ENCODE data around the gene EXTL1. TPM values are rescaled to one million over a fixed set of nuclear protein-coding genes. Genes with fewer than 3 reads are reported as not detected.
"Not testable (repeated sequence)": the region's sequence is repeated elsewhere in the genome, so short reads cannot be mapped to it uniquely, and the experiment has no call there.

Gene EXTL1
- total RNA-seq, 4 donors from 2014 or later, result not detected

- no peaks in the 10 kb centered on the region for H3K27me3 ChIP-seq
- peaks cover 4 to 97% (median 14%) of the 10 kb centered on the region in 3 donors for H3K36me3 ChIP-seq
- no peak for TF ChIP-seq CTCF (IDR thresholded peaks at IDR 0.05)
- no peak for TF ChIP-seq POLR2A (IDR thresholded peaks at IDR 0.05)
- 73 to 97% methylated on average over 2 of the region's 2 CpGs for WGBS, 2 donors
- no peak for DNase-seq
- no peaks in the 10 kb centered on the region for H3K9me3 ChIP-seq
- intact Hi-C loops (cut with DNase I), result no loop called here
- H3K4me1 ChIP-seq, result no peaks in the 10 kb centered on the region
- H3K4me3 ChIP-seq, result no peak overlapping the region
- no peak overlapping the region for H3K27ac ChIP-seq
These were observed 43.2 kb upstream of the EXTL1 start for GRCh38 chr1:25978403-25978802.

GRCh38 chr1:25979210-25979609 lies 42.4 kb upstream of the EXTL1 start:
- H3K27ac ChIP-seq, result no peak overlapping the region
- TF ChIP-seq CTCF (IDR thresholded peaks at IDR 0.05) (no peak), POLR2A (IDR thresholded peaks at IDR 0.05) (no peak)
- peaks cover 4 to 97% (median 10%) of the 10 kb centered on the region in 3 donors for H3K36me3 ChIP-seq
- H3K4me3 ChIP-seq, result no peak overlapping the region
- H3K9me3 ChIP-seq, result no peaks in the 10 kb centered on the region
- intact Hi-C loops (cut with DNase I), result no loop called here
- WGBS, 2 donors, result 81 to 93% methylated on average over 6 to 7 of the region's 7 CpGs
- H3K4me1 ChIP-seq, result no peaks in the 10 kb centered on the region
- DNase-seq, result no peak
- H3K27me3 ChIP-seq, result no peaks in the 10 kb centered on the region

- 93 to 100% methylated on average over 1 of the region's 1 CpG for WGBS, 2 donors
- TF ChIP-seq CTCF (IDR thresholded peaks at IDR 0.05) (no peak), POLR2A (IDR thresholded peaks at IDR 0.05) (no peak)
- intact Hi-C loops (cut with DNase I), result no loop called here
These were observed 36.4 kb upstream of the EXTL1 start for GRCh38 chr1:25985171-25985570.

GRCh38 chr1:25985670-25986069 lies 35.9 kb upstream of the EXTL1 start:
- Histone ChIP-seq H3K27me3 (no peaks in the 10 kb centered on the region), H3K4me1 (no peaks in the 10 kb centered on the region), H3K36me3 (peaks cover 0 to 98% (median 11%) of the 10 kb centered on the region in 3 donors), H3K27ac (no peak overlapping the region), H3K4me3 (no peak overlapping the region), H3K9me3 (no peaks in the 10 kb centered on the region)
- TF ChIP-seq CTCF (IDR thresholded peaks at IDR 0.05) (no peak), POLR2A (IDR thresholded peaks at IDR 0.05) (no peak)
- DNase-seq, result no peak
- intact Hi-C loops (cut with DNase I), result no loop called here
- WGBS, 2 donors, result 80 to 95% methylated on average over 3 of the region's 3 CpGs

More at GRCh38 chr1:25985171-25985570, 36.4 kb upstream of the EXTL1 start:
- no peak overlapping the region for H3K27ac ChIP-seq
- no peaks in the 10 kb centered on the region for H3K4me1 ChIP-seq
- no peak overlapping the region for H3K4me3 ChIP-seq
- H3K36me3 ChIP-seq, result peaks cover 0 to 98% (median 11%) of the 10 kb centered on the region in 3 donors
- no peaks in the 10 kb centered on the region for H3K9me3 ChIP-seq
- no peaks in the 10 kb centered on the region for H3K27me3 ChIP-seq
- DNase-seq, result no peak

- intact Hi-C loops (cut with DNase I), result not testable (repeated sequence)
These were observed 34.8 kb upstream of the EXTL1 start for GRCh38 chr1:25986773-25987172.

GRCh38 chr1:25987951-25988350 lies 33.6 kb upstream of the EXTL1 start:
- Histone ChIP-seq H3K36me3 (peaks cover 0 to 85% (median 11%) of the 10 kb centered on the region in 3 donors), H3K27ac (no peak overlapping the region), H3K4me1 (no peaks in the 10 kb centered on the region), H3K4me3 (no peak overlapping the region), H3K9me3 (no peaks in the 10 kb centered on the region), H3K27me3 (no peaks in the 10 kb centered on the region)
- TF ChIP-seq CTCF (IDR thresholded peaks at IDR 0.05), result no peak
- no peak for TF ChIP-seq POLR2A (IDR thresholded peaks at IDR 0.05)
- no peak for DNase-seq
- 89 to 93% methylated on average over 1 to 2 of the region's 2 CpGs for WGBS, 2 donors
- intact Hi-C loops (cut with DNase I), result no loop called here

More at GRCh38 chr1:25986773-25987172, 34.8 kb upstream of the EXTL1 start:
- 99 to 100% methylated on average over 9 to 10 of the region's 10 CpGs for WGBS, 2 donors
- not testable (repeated sequence) for H3K4me3 ChIP-seq, H3K9me3 ChIP-seq, H3K27me3 ChIP-seq, H3K27ac ChIP-seq, H3K4me1 ChIP-seq, DNase-seq
- peaks cover 0 to 90% (median 11%) of the 10 kb centered on the region in 3 donors for H3K36me3 ChIP-seq

Measured in esophagus squamous epithelium (tissue), 5 donors.